HEK293T (cell line): ENCODE measurements around the gene HMGXB3.

Experiments
- ARNT ChIP-seq: fragments of 450-650 bp; IDR thresholded peaks from 2 replicates; pipeline ENCODE4 v1.6.1; 2017; ENCODE audit warnings: mild to moderate bottlenecking
- BHLHE40 ChIP-seq: fragments of 450-650 bp; IDR thresholded peaks from 2 replicates; pipeline ENCODE4 v1.6.1; 2016; ENCODE audit warnings: mild to moderate bottlenecking, moderate library complexity, borderline replicate concordance
- CTBP1 ChIP-seq: fragments of 450-650 bp; IDR thresholded peaks from 2 replicates; pipeline ENCODE4 v1.6.1; 2016; ENCODE audit warnings: borderline replicate concordance
- FOXK2 ChIP-seq: fragments of 450-650 bp; IDR thresholded peaks from 2 replicates; pipeline ENCODE4 v1.6.1; 2016; ENCODE audit warnings: mild to moderate bottlenecking
- FOXM1 ChIP-seq: fragments of 450-650 bp; IDR thresholded peaks from 2 replicates; pipeline ENCODE4 v1.6.1; 2017; ENCODE audit warnings: mild to moderate bottlenecking, borderline replicate concordance
- HDGF ChIP-seq: fragments of 450-650 bp; IDR thresholded peaks from 2 replicates; pipeline ENCODE4 v1.6.1; 2017; ENCODE audit warnings: antibody characterized with exemption, borderline replicate concordance
- L3MBTL2 ChIP-seq: fragments of 450-650 bp; conservative IDR thresholded peaks from 2 replicates; pipeline ENCODE4 v1.6.1; 2016; ENCODE audit warnings: mild to moderate bottlenecking
- LEF1 ChIP-seq: fragments of 450-650 bp; IDR thresholded peaks from 2 replicates; pipeline ENCODE4 v1.6.1; 2017; ENCODE audit warnings: mild to moderate bottlenecking, borderline replicate concordance
- NFRKB ChIP-seq: fragments of 450-650 bp; IDR thresholded peaks from 2 replicates; pipeline ENCODE4 v1.6.1; 2016; ENCODE audit warnings: mild to moderate bottlenecking, moderate library complexity
- PKNOX1 ChIP-seq: fragments of 450-650 bp; IDR thresholded peaks from 2 replicates; pipeline ENCODE4 v1.6.1; 2016
- SP1 ChIP-seq: fragments of 450-650 bp; IDR thresholded peaks from 2 replicates; pipeline ENCODE4 v1.6.1; 2017
- SUZ12 ChIP-seq: fragments of 450-650 bp; IDR thresholded peaks from 2 replicates; pipeline ENCODE4 v1.6.1; 2016; ENCODE audit warnings: mild to moderate bottlenecking
- TARDBP ChIP-seq: fragments of 450-650 bp; IDR thresholded peaks from 2 replicates; pipeline ENCODE4 v1.6.1; 2016
- ZNF384 ChIP-seq: fragments of 450-650 bp; IDR thresholded peaks from 2 replicates; pipeline ENCODE4 v1.6.1; 2016

GRCh38 chr5:150023136-150023535 is 22.6 kb downstream of the HMGXB3 start:
- TF ChIP-seq FOXK2: no peak
- no peak for TF ChIP-seq BHLHE40
- no peak for TF ChIP-seq SP1
- TF ChIP-seq FOXM1: no peak
- TF ChIP-seq TARDBP: no peak
- TF ChIP-seq ZNF384: no peak
- no peak for TF ChIP-seq L3MBTL2
- no peak for TF ChIP-seq HDGF
- no peak for TF ChIP-seq CTBP1
- no peak for TF ChIP-seq NFRKB
- no peak for TF ChIP-seq ARNT
- no peak for TF ChIP-seq SUZ12
- no peak for TF ChIP-seq PKNOX1
- no peak for TF ChIP-seq LEF1
